ENCODE measurements around the gene MYOCOS.

MYOCOS gene

GRCh38 chr1:171663036-171663853 lies 41.2 kb downstream of the MYOCOS start:
- no peak for DNase-seq (ENCODE audit: low read depth)

- no peak for DNase-seq (ENCODE audit: low read depth)
Measured at GRCh38 chr1:171663854-171664575, 42.0 kb downstream of the MYOCOS start.

- no peak for DNase-seq (ENCODE audit: low read depth)
Measured at GRCh38 chr1:171664976-171665375, 42.9 kb downstream of the MYOCOS start.

GRCh38 chr1:171666114-171666769 lies 44.2 kb downstream of the MYOCOS start:
- DNase-seq (ENCODE audit: low read depth) = no peak

- DNase-seq (ENCODE audit: low read depth) = no peak
Measured at GRCh38 chr1:171668372-171668771, 46.3 kb downstream of the MYOCOS start.

GRCh38 chr1:171670739-171671138 lies 48.7 kb downstream of the MYOCOS start:
- no peak for DNase-seq (ENCODE audit: low read depth)

GRCh38 chr1:171674431-171675405 lies 52.7 kb downstream of the MYOCOS start:
- DNase-seq (ENCODE audit: low read depth) = no peak

All from activated T-helper 1 cell treated with Interleukin-2 at 50 U/mL for 16 hours (primary cell).